GM19395 (cell line): ENCODE data around the gene ITGAE.
A peak's percentile ranks its signal among the peaks of the same experiment; 100 is the strongest.
"Not testable (repeated sequence)": the region's sequence is repeated elsewhere in the genome, so short reads cannot be mapped to it uniquely, and the experiment has no call there.

Experiments used
- ATAC-seq: cut with Tn5 transposase; IDR thresholded peaks from one replicate; pipeline ENCODE4 v1.9.1; 2021; ENCODE audit warnings: mild to moderate bottlenecking, moderate library complexity; ENCODE audit not compliant: unreplicated experiment

The ITGAE gene

DNA sequence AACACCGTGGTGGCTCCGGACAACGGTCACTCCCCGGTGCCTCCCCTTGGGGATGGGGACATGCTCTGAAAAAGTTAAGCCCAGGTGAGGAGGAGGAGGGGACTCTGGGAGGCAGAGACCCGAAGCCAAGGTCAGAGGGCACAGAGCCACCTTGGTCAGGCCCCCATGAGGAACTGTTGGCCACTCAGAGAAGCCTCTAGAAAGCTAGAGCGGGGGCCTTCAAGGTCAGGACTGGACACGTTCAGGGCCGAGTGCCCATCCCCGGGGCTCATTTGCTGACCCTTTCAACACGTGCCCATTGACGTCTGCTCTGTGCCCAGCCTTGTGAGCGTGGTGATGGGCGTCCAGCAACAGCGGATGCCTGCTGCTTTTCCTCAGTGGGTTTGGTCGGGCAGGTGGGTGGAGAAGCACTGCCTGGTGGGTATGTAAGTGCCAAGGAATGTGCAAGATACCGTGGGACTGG lies 39.0 kb downstream of the ITGAE start:
- no peak for ATAC-seq

DNA sequence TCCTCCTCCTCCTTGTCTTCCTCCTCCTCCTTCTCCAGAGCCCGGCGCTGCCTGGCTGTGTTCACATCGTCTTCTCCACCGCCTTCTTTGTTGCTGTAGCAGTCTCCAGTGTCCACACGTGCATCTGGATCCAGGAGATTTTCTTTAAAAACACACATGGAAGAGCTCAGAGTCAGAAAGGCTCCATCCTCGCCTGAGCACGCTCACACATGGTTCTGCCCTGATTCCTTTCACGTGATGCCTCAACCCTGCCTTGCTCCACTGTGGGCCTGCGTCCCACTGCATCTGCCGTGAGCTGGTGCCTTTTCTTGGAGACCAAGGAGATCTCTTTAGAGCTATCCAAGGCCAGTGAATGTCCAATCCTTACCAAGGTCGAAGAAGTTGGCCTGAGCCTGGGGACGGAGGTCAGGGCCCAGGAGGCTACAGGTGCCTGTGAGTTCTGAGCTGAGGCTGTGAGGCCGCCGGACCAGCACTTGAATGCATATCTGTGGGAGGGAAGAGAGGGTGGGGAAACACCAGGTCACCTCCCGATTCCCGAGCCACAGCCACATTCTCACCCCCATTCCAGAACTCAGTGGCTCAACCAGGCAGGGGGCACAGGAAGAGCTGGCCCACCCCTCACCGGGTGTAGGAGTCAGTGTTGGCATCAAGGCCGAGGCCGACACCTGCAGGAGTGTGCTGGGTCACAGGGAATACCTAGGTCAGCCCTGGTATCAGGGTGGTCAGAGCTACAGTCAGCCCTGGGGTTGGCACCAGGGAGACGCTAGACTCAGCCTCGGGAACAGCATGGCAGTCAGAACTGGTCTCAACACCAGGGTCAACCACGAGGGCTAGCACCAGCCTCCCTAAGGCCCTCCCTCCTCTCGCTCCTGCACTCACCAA lies 39.7 kb downstream of the ITGAE start:
- no peak for ATAC-seq

DNA sequence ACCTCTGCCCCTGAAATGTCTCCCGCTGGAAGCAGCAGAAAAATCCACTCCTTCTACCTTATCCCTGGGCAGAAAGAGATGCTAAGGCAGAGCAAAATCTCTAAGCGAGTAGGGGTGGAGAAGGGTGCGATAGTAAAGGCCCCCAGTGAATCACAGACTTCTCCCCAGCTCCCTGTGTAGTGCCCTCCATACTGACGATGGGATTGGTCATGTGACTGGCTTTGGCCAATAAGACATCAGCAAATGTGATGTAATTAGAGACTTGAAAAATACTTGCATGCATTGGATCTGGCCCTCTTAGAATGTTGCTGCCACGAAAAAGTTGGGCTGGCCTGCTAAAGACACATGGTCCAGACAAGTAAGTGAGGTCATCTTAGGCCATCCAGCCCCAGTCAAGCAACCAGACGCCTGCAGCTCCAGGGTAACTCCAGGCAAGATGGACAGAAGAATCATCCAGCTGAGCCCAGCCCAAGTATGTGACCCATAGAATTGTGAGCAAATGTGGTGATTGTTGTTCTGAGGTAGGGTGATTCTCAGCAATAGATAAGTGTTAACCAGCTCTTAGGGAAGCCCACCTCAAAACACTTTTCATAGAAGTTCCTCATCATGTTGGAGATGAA lies 41.3 kb downstream of the ITGAE start:
- ATAC-seq: no peak

DNA sequence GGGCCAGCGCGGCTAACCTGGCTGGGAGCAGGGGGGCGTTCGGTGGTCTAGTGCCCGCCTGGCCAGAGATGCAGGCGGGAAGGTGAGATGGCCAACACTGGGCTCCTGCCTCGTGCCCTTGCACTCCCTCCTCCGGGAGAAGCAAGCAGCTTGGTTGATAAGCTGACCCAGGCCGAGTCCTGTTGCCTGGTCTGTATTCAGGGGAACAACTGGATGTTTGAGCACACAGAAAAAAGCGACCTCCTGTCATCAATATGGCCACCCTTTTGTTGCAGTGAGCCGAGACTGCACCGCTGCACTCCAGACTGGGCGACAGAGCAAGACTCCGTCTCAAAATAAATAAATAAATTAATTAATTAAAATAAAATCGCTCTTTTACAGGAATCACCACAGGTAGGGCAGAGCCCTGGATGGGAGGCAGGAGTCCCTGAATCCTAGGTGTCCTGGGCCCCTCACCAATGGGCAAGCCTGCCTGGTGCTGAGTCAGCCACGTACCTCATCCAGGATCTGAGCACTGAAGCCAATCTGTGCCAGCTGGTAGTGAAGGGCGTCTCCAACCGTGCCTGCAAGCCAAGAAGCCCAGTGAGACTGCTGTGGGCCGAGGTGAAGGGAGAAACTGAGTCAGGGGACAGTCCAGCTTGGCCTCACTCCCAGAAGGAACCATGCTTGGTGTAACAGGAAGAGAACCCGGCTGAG lies 45.5 kb downstream of the ITGAE start:
- ATAC-seq: no peak

DNA sequence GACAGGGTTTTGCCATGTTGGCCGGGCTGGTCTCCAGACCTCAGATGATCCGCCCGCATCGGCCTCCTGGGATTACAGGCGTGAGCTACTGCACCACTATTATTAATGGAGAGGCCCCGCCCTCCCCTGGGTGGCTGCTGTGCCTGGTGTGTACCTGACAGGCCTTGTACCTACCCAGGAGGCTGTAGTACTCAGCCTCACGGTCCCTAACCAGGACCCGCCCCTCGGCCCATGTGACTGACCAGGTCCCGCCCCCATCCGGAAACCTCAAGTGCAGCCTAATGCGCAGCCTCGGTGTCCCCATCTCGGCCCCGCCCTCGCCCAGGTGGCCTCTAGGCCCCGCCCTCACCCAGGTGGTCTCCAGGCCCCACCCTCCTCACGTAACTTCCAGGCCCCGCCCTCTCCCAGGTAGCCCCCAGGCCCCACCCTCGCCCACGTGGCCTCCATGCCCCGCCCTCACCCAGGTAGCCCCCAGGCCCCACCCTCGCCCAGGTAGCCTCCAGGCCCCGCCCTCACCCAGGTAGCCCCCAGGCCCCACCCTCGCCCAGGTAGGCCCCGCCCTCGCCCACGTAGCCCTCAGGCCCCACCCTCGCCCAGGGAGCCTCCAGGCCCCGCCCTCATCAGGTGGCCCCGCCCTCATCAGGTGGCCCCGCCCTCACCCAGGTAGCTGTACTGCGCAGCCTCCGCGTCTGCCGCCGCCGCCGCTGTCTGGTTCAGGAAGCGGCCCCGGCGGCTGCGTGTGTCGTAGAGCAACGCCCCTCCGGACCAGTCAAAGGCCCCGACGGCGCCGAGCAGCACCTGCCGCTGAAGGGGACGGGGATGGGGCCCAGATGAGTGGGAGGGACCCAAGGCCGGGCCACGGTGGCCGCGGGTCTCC lies 46.3 kb downstream of the ITGAE start:
- no peak for ATAC-seq

DNA sequence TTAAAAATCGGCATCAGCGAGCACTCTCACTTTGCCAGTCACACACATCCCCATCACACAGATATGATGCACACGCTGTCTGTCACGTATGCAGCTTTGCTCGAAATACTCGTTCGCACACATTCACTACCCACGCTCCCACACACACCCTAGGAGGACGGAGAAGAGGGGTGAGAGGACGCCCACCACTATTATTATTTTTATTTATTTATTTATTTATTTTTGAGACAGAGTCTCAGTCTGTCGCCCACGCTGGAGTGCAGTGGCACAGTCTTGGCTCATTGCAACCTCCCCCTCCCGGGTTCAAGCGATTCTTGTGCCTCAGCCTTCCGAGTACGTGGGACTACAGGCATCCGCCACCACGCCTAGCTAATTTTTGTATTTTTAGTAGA lies 46.9 kb downstream of the ITGAE start:
- ATAC-seq: no peak

GRCh38 chr17:3753624-3754023 lies 47.4 kb downstream of the ITGAE start:
- no peak for ATAC-seq

DNA sequence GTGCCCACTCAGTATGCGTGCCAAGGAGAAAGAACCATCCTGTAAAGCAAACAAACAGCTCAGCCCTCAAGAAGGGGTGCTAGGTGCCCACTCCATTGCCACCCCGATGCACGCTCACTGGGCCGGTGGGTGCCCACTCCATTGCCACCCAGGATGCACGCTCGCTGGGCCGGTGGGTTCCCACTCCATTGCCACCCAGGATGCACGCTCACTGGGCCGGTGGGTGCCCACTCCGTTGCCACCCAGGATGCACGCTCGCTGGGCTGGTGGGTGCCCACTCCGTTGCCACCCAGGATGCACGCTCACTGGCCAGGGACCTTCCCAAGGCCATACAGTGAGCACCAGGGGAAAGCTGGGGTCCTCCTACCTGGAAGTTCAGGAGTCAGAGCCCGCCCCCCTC lies 49.2 kb downstream of the ITGAE start:
- ATAC-seq: no peak

DNA sequence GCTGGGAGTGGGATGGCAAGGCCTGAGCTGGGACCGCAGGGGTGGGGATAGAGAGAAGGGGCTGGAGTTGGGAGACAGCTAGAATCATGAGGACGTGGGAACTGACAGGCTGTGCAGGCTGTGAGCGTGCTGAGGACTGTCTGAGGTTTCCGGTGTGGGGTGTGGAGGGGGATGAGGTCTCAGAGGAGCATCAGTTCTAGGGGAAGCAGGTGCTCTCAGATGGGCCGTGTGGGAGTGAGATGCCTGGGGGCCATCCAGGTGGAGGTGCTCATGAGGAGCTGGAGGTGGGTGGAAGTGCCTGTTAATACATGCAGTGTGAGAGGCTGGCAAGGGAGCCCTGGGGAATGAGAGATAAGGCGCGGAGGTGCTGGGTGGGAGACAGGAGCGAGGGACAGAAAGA lies 50.1 kb downstream of the ITGAE start:
- no peak for ATAC-seq

DNA sequence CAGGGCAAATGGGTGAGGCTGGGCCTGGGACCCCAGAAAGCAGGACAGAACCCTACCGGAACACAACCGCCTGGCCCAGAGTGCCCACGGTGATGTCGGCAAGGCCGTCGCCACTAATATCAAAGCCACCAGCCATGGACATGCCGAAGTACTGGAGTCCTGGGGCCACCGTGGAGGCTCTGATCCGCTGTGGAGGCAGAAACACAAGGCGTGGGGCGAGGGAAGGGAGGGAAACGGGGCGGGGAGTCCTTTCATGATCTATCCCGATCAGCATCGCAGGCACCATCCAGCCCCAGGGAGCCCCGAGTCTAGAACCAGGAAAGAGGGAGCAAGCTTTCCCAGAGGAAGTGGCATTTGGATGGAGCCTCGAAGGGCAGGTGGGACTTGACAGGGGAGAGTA lies 50.7 kb downstream of the ITGAE start:
- ATAC-seq: no peak

DNA sequence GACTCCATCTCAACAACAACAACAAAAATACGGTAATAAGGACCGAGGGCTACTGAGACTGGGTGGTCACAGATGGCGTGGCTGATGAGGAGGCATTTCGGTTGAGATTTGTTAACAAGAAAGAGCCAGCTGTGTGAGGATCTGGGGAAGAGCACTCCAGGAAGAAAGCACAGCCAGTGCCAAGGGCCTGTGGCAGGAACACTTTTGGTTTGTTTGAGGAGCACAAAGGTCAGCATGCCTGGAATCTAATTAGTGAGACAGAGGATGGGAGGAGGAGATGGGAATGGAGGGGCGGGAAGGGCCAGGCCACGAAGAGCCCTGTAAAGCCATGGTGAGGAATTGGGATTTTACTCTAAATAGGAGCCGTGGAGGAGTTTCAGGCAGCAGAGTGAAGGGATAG lies 52.4 kb downstream of the ITGAE start:
- no peak for ATAC-seq

DNA sequence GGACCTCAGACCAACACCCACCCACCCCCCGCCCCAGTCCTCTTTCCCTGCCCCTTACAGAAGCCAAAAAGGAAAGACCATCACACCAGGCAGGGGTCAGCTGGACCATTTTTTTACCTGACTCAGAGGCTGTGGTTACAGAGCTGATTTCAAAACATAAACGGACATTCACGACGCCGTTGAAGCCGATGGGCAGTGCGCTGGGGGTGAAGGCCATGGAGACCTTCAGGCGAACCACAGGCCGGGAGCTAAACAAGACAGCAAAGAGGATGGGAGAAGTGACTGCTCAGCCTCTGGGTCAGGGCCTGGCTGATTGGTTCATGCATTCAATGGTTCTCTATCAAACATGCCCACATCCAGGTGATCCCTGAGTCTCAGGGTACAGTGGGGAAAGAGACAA lies 53.2 kb downstream of the ITGAE start:
- ATAC-seq: no peak

- no peak for ATAC-seq
Observed at GRCh38 chr17:3745071-3745470, 55.9 kb downstream of the ITGAE start.

DNA sequence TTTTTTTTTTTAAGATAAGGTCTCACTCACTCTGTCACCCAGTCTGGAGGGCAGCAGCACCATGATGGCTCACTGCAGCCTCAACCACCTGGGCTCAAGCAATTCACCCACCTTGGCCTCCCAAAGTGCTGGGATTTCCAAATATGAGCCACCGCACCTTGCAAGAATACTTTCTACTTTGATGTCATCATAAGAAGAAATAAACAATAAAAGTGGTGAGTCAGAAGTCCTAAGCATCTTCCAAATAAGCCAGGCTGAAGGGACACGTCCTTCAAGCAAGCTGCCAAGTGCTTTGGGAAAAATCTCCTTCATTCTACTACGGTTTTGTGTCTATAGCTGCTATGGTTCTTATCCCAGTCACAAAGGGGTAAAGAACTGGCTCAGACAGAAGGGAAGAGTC lies 57.0 kb downstream of the ITGAE start:
- ATAC-seq: no peak

DNA sequence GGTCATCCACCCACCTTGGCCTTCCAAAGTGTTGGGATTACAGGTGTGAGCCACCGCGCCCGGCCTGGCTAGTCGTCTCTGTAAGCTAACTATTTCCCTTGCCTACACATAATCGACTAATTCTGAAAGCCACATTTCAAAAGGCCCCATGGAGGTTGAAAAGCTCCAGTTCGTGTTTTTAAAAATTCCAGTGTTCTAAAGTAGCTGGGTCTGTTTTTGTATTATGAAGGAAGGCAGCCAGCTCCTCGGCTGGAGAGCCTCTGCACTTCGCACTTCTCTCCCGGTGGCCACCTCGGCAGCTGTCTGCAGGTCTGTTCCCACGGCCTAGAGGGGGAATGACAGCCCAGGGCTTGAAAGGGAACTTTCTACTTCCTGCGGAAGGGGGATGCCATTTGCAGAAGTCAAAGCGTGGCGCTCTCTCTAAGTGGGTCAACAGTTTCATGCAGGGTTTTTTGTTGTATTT lies 60.3 kb downstream of the ITGAE start:
- ATAC-seq: no peak

DNA sequence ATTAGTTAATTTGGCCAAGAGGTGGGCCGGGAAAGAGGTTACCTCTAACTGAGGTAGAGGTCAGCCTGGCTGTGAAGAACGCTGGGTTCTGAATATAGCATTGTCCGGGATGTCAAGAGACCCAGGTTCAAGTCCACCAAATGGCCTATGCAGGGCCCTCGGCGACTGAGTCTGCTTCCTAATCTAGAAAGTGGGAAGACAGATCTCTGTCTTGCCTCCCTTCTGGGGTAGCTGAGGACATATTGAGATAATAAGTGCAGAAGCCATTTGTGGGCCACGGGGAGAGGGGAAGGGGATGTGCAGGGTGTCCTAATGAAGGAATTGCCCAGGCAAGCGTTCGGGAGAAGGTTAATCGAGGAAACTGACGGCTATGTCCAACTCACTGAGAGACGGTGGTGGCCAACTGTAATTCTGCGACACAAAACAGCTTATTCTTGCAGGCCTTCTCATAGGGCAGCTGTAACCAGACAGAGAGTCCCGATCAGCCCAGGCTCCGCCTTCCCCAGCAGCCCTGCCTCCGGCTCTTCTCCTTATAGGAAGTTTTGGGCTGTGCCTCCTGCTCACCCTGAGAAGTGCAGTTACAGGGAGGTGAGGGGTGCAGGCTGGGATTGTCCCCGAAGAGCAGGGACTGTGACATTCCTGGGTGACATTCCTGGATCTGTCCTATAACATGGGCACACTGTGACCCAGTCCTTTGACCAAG lies 61.4 kb downstream of the ITGAE start:
- no peak for ATAC-seq

DNA sequence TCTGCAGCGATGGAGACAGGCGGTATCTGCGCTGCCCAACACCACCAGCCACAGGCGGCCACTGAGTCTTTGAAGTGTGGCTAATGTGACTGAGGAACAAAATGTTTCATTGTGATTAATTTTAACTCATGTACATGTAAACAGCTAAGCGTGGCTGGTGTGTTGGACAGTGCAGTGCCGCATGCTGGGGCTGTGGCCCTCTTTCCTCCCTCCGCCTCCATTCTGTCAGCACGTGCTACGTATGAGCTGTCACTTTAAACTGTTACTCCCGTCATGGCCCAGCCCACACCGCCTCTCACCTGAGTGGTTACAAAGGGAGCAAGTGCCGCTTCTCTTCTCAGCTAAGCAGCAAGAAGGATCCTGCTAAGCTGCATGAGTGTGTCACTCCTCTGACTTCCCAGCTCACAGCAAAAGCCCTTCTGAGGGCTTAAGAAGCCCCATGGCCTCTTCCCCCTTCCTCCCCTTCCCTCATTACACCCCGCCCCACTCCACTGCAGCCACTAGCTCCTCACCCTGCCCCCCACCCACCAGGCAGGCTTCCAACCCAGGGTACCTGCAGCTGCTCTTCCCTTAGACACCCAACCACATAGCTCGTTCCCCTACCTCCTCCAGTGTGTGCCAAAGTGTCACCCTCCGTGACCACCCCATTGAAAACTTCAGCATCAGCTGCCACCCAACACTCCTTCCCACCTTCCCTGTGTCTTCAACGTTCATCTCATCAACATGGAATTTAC lies 62.3 kb downstream of the ITGAE start:
- ATAC-seq: no peak

GRCh38 chr17:3735515-3735914 lies 65.5 kb downstream of the ITGAE start:
- ATAC-seq: no peak

GRCh38 chr17:3734911-3735276 lies 66.1 kb downstream of the ITGAE start:
- not testable (repeated sequence) for ATAC-seq

DNA sequence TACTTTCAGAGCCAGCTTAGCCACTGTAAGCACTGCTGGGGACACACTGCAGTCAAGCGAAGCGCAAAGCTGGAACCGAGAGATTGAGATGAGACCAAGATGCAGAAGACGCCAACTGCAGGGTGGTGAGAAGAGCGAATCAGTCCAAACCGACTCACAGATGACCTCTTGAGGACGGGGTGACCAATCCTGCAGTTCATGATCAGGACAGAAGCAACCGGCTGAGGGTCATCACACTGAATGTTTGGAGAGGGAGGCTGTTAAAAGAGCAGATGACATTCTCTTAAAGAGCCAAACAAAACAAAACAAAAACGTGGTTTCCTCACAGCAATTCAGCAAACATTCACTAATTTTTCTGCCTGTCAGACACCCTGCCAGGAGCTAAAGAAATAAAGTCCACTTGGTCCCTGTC lies 68.8 kb downstream of the ITGAE start:
- ATAC-seq: peak; percentile 73
